HG03457 (cell line): ENCODE results near the gene CBX2.

Experiments used
- ATAC-seq: cut with Tn5 transposase; IDR thresholded peaks from one replicate; pipeline ENCODE4 v1.9.1; 2021; ENCODE audit warnings: moderate number of reproducible peaks; ENCODE audit not compliant: unreplicated experiment

CBX2 gene

GRCh38 chr17:79811011-79811867 is 33.3 kb downstream of the CBX2 start:
- ATAC-seq: no peak

GRCh38 chr17:79811868-79812352 is 34.0 kb downstream of the CBX2 start:
- no peak for ATAC-seq

- ATAC-seq: no peak
Observed at GRCh38 chr17:79812353-79813258, 34.7 kb downstream of the CBX2 start.

- no peak for ATAC-seq
Observed at GRCh38 chr17:79813297-79814126, 35.6 kb downstream of the CBX2 start.

- ATAC-seq: no peak
Observed at GRCh38 chr17:79814127-79814973, 36.4 kb downstream of the CBX2 start.

GRCh38 chr17:79814974-79815835 is 37.3 kb downstream of the CBX2 start:
- no peak for ATAC-seq

GRCh38 chr17:79815836-79816461 is 38.0 kb downstream of the CBX2 start:
- no peak for ATAC-seq

- ATAC-seq: no peak
Observed at GRCh38 chr17:79818026-79818758, 40.2 kb downstream of the CBX2 start.

- no peak for ATAC-seq
Observed at GRCh38 chr17:79819085-79819484, 41.1 kb downstream of the CBX2 start.

GRCh38 chr17:79819534-79820276 is 41.8 kb downstream of the CBX2 start:
- ATAC-seq: no peak

GRCh38 chr17:79820959-79821330 is 43.0 kb downstream of the CBX2 start:
- no peak for ATAC-seq

GRCh38 chr17:79821331-79822095 is 43.6 kb downstream of the CBX2 start:
- no peak for ATAC-seq

- no peak for ATAC-seq
Observed at GRCh38 chr17:79822583-79823124, 44.7 kb downstream of the CBX2 start.

- no peak for ATAC-seq
Observed at GRCh38 chr17:79824234-79824633, 46.3 kb downstream of the CBX2 start.

- ATAC-seq: no peak
Observed at GRCh38 chr17:79824893-79825579, 47.1 kb downstream of the CBX2 start.

GRCh38 chr17:79825580-79825921 is 47.6 kb downstream of the CBX2 start:
- no peak for ATAC-seq
